Activated CD4-positive, alpha-beta T cell treated with anti-CD3 and anti-CD28 coated beads for 36 hours (primary cell): ENCODE data around the gene KLRC2. TPM values are rescaled to one million over a fixed set of nuclear protein-coding genes. Genes with fewer than 3 reads are reported as not detected.
"Not testable (repeated sequence)": the region's sequence is repeated elsewhere in the genome, so short reads cannot be mapped to it uniquely, and the experiment has no call there.

Experiments used
- ATAC-seq: fragments of 200-7000 bp; cut with Tn5 transposase; one replicate; pipeline ENCODE4 v1.10.0; 2021; ENCODE audit warnings: mild to moderate bottlenecking, moderate library complexity
- CTCF ChIA-PET: fragments of 350-600 bp; sonication (Branson Sonifier 250); formaldehyde crosslinking; loops from one replicate; lab custom pipeline; 2021; ENCODE audit warnings: antibody characterized with exemption; lab: Charles Lee
- POLR2A ChIA-PET: fragments of 350-600 bp; sonication (Branson Sonifier 250); formaldehyde crosslinking; loops from one replicate; lab custom pipeline; 2021; ENCODE audit warnings: antibody characterized with exemption, inconsistent platforms; lab: Charles Lee
- DNase-seq: peaks from one replicate; pipeline ENCODE4 v3.0.0-alpha.2; 2020
- H3K27ac Mint-ChIP-seq: one replicate; pipeline ENCODE4 v1.8.0; 2021; ENCODE audit warnings: mixed read lengths
- H3K27me3 Mint-ChIP-seq: one replicate; pipeline ENCODE4 v1.8.0; 2021; ENCODE audit warnings: mixed read lengths
- H3K36me3 Mint-ChIP-seq: one replicate; pipeline ENCODE4 v1.8.0; 2021; ENCODE audit warnings: low read depth, mixed read lengths
- H3K4me1 Mint-ChIP-seq: one replicate; pipeline ENCODE4 v1.8.0; 2021; ENCODE audit warnings: mixed read lengths
- H3K4me3 Mint-ChIP-seq: one replicate; pipeline ENCODE4 v1.8.0; 2021; ENCODE audit warnings: mild to moderate bottlenecking, moderate library complexity, mixed read lengths
- H3K9me3 Mint-ChIP-seq: one replicate; pipeline ENCODE4 v1.8.0; 2021; ENCODE audit warnings: low read depth, mixed read lengths
- intact Hi-C, 2 experiments: fragments of 100-400 bp; cut with DNase I in 1 of 2; cut with micrococcal nuclease in 1 of 2; formaldehyde crosslinking; loops; one replicate each; pipeline versions ENCODE4 v1.14.2 to v1.15.1; 2022 to 2024; cut with DNase I, micrococcal nuclease
- total RNA-seq, 2 experiments: library from RNA; stranded (reverse); gene quantifications; one replicate each; pipeline ENCODE4 v1.2.3, GENCODE V29; 2021

KLRC2 gene
- total RNA-seq, 2 experiments from 2014 or later = not detected

DNA sequence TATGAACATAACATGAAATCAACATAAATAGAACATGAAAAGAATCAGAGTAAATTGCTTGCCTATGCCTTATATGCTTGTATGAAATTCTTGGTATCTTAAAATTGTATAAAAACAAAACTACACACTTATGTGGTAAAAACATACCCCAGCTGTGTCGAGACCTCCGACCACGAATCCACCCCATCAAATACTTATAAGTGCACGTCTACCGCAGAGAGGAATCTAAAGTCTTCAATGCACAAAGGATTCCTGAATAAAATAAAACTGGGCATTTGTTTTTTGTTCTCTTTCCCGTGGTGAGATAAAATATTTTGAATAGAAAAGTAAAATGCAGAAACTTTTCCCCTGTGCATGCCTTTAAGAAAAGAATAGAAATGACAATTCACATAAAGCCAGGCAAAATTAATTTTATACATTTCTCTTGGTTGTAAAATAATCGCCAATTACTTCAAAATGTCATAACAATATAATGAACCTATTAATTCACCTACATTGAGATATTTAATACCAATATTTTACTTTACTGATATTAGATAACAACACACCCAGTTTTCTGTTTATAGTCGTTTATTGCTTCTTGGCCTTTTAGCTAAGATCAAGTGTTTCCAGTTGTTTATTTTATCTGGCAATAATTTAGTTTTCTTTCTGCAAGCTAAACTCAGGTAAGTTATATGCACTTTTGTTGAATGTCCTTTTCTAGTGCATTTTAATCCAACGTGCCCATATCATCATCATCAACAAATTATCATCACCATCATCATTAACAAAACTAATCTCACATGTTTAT lies 47.0 kb downstream of the KLRC2 start:
- no peaks in the 10 kb centered on the region for H3K36me3 Mint-ChIP-seq
- H3K9me3 Mint-ChIP-seq = no peaks in the 10 kb centered on the region
- intact Hi-C loops = no loop called here
- no peak overlapping the region for H3K4me3 Mint-ChIP-seq
- H3K27ac Mint-ChIP-seq = no peak overlapping the region
- peaks cover 14% of the 10 kb centered on the region for H3K27me3 Mint-ChIP-seq
- no peak for DNase-seq
- no peak for ATAC-seq
- ChIA-PET POLR2A (interaction anchor here (0.6 kb wide), 1 partner anchor 279 kb away, joined by 4 read pairs; no protein-coding TSS in a partner anchor), CTCF (no interaction called here)
- peaks cover 4% of the 10 kb centered on the region for H3K4me1 Mint-ChIP-seq

DNA sequence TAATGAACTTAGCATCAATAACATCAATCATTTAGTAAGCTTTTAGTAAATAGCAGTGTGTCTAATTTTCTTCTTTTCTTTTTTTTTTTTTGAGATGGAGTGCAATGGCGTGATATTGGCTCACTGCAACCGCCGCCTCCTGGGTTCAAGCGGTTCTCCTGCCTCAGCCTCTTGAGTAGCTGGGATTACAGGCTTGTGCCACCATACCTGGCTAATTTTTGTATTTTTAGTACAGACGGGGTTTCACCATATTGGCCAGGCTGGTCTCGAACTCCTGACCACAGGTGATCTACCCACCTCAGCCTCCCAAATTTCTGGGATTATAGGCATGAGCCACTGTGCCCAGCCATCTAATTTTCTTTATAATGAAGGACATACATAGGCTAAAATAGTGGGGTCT lies 48.3 kb downstream of the KLRC2 start:
- DNase-seq, H3K4me3 Mint-ChIP-seq, intact Hi-C loops, H3K9me3 Mint-ChIP-seq, H3K4me1 Mint-ChIP-seq, CTCF ChIA-PET, H3K27ac Mint-ChIP-seq, POLR2A ChIA-PET, ATAC-seq, H3K36me3 Mint-ChIP-seq: not testable (repeated sequence)
- H3K27me3 Mint-ChIP-seq = peaks cover 12% of the 10 kb centered on the region

DNA sequence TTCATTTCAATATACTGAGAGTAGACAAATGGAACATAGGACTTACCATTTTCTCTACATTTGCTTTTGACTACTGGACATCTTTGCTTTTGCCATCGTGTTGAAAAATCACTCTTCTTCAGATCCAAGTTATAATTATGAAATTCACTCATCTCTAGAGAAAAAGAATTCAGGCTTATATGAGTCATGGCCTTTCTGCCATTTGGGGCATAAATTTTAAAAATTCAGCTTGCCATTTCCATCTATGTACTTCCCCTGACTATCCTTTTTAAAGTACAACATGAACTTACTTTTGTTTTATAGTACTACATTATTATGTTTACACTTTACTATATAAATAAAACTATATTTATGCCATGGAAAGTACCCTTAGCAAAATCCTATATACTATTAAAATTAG lies 49.0 kb downstream of the KLRC2 start:
- H3K27ac Mint-ChIP-seq = no peak overlapping the region
- intact Hi-C loops = no loop called here
- DNase-seq = no peak
- ATAC-seq = no peak
- H3K9me3 Mint-ChIP-seq = no peaks in the 10 kb centered on the region
- ChIA-PET CTCF (no interaction called here), POLR2A (no interaction called here)
- H3K36me3 Mint-ChIP-seq = no peaks in the 10 kb centered on the region
- H3K4me1 Mint-ChIP-seq = peaks cover 4% of the 10 kb centered on the region
- no peak overlapping the region for H3K4me3 Mint-ChIP-seq
- H3K27me3 Mint-ChIP-seq = peaks cover 12% of the 10 kb centered on the region

DNA sequence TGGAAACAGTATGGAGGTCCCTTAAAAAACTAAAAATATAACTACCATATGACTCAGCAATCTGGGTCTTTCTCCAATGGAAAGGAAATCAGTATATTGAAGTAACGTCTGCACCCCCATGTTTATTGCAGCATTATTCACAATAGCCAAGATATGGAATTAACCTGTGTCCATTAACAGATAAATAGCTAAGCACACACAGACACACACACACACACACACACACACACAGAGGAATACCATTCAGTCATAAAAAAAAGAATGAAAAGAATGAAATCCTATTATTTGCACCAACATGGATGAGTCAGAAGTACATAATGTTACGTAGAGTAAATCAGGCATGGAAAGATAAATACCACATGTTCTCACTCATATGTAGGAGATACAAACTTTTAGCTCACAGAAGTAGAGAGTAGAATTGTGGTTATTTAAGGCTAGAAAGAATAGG lies 50.6 kb downstream of the KLRC2 start:
- H3K27me3 Mint-ChIP-seq = peaks cover 11% of the 10 kb centered on the region
- H3K9me3 Mint-ChIP-seq = no peaks in the 10 kb centered on the region
- no peak overlapping the region for H3K4me3 Mint-ChIP-seq
- no peak overlapping the region for H3K27ac Mint-ChIP-seq
- peaks cover 4% of the 10 kb centered on the region for H3K4me1 Mint-ChIP-seq
- intact Hi-C loops = no loop called here
- no peak for ATAC-seq
- DNase-seq = no peak
- no peaks in the 10 kb centered on the region for H3K36me3 Mint-ChIP-seq
- CTCF ChIA-PET = interaction anchor here (0.7 kb wide), 1 partner anchor 9 kb away, joined by 3 read pairs; no protein-coding TSS in a partner anchor
- POLR2A ChIA-PET = no interaction called here

DNA sequence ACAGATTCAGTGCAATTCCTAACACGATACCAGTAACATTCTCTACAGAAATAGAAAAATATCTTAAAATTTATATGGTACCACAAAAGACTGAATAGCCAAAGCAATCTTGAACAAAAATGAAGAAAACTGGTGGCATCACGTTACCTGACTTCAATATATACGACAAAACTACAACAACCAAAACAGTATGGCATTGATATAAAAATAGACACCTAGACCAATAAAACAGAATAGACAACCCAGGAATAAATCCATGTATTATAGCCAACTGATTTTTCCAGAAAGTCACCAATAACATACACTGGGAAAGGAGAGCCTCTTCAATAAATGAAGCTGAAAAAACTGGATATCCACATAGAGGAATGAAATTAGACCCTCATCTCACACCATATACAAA lies 51.6 kb downstream of the KLRC2 start:
- H3K27me3 Mint-ChIP-seq = peaks cover 10% of the 10 kb centered on the region
- intact Hi-C loops = no loop called here
- ATAC-seq (no peak), DNase-seq (no peak)
- ChIA-PET CTCF (interaction anchor here (0.6 kb wide), 1 partner anchor 224 kb away, joined by 3 read pairs; no protein-coding TSS in a partner anchor), POLR2A (no interaction called here)
- no peak overlapping the region for H3K4me3 Mint-ChIP-seq
- no peak overlapping the region for H3K27ac Mint-ChIP-seq
- no peaks in the 10 kb centered on the region for H3K36me3 Mint-ChIP-seq
- no peaks in the 10 kb centered on the region for H3K9me3 Mint-ChIP-seq
- H3K4me1 Mint-ChIP-seq = no peaks in the 10 kb centered on the region

DNA sequence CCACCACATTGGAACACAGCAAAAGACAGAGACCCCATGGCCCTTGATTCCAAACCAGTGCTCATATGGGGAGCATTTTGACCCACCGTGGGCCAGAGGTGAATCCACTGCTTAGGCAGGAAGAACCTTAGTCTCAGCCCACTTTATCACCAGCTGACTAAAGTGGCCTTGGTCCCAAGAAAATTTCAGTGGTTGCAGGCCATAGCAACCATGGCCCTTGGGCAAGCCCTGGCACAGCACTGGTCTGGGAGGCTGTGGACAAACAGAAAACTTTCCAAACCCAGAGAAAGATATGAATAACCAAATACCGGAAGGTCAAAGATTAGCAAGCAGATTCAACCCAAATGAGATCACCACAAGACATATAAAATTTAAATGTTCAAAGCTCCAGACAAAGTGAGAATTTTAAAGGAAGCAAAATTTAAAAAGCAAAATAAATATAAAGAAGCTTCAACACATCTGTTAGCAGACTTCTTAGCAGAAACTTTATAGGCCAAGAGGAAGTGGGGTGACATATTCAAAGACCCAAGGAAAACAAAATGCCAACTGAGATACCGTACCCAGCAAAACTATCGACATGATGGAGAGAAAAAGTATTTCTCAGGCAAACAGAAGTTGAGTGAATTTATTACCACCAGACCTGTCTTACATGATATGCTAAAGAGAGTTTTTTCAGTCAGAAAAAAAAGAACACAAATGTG lies 53.7 kb downstream of the KLRC2 start:
- Mint-ChIP-seq H3K27ac (no peak overlapping the region), H3K27me3 (peaks cover 6% of the 10 kb centered on the region), H3K9me3 (no peaks in the 10 kb centered on the region), H3K4me1 (no peaks in the 10 kb centered on the region), H3K36me3 (no peaks in the 10 kb centered on the region), H3K4me3 (no peak overlapping the region)
- DNase-seq = no peak
- ChIA-PET POLR2A (no interaction called here), CTCF (no interaction called here)
- intact Hi-C loops = no loop called here
- no peak for ATAC-seq

Other genes starting within 250 kb of the KLRC2 start
- 1 to 10 TPM; 2.3 to 2.9 TPM for gene GABARAPL1, start 223.1 kb downstream of the KLRC2 start, total RNA-seq
- under 1 TPM; 0.05 to 0.28 TPM for gene KLRD1, start 128.1 kb downstream of the KLRC2 start, total RNA-seq
- not detected for gene KLRK1, start 46.0 kb downstream of the KLRC2 start, total RNA-seq
- not detected for gene KLRC4, start 26.3 kb downstream of the KLRC2 start, total RNA-seq
- not detected for gene KLRC3, start 15.4 kb downstream of the KLRC2 start, total RNA-seq
- under 1 TPM in 1 of 2 experiments, not detected in 1; 0.21 TPM for gene KLRC1, start 17.4 kb upstream of the KLRC2 start, total RNA-seq
- 1 to 10 TPM; 1.3 to 1.8 TPM for gene EIF2S3B, start 69.9 kb upstream of the KLRC2 start, total RNA-seq
- 10 to 100 TPM; 66.3 to 89.3 TPM for gene MAGOHB, start 177.6 kb upstream of the KLRC2 start, total RNA-seq
- not detected for gene STYK1, start 238.0 kb upstream of the KLRC2 start, total RNA-seq